ENCODE measurements around the gene FGF19.

GRCh38 chr11:69671734-69672465, 31.9 kb downstream of the FGF19 start:
- no peak for TF ChIP-seq EZH2 (IDR thresholded peaks at IDR 0.05; ENCODE audit: borderline replicate concordance, low read depth, low read length, poor library complexity, severe bottlenecking)
- TF ChIP-seq CTCF (conservative IDR thresholded peaks at IDR 0.05; ENCODE audit: low read depth, low read length) = no peak
